Gastroesophageal sphincter (tissue), 3 donors: ENCODE results near the gene GIMAP2.

Experiments
- POLR2A ChIP-seq, 2 donors: fragments of 450-650 bp; IDR thresholded peaks; one replicate each; pipeline ENCODE4 v1.6.1; 2017; ENCODE audit warnings: antibody characterized with exemption in 2 of 2, mild to moderate bottlenecking in 2 of 2, moderate library complexity in 1 of 2
- POLR2AphosphoS5 ChIP-seq: sonication (generic); formaldehyde crosslinking; IDR thresholded peaks from one replicate; pipeline ENCODE4 v1.6.1; 2017; ENCODE audit warnings: antibody characterized with exemption
- TF ChIP-seq, protein P1 (sequence below), 4 experiments: fragments of 200-600 bp in 2 of 4; fragments of 450-650 bp in 2 of 4; sonication (generic) in 1 of 4; IDR thresholded peaks; one replicate each; pipeline ENCODE4 v1.5.1; 2017 to 2019; ENCODE audit warnings: antibody characterized with exemption in 4 of 4, mild to moderate bottlenecking in 2 of 4, moderate library complexity in 2 of 4

DNA sequence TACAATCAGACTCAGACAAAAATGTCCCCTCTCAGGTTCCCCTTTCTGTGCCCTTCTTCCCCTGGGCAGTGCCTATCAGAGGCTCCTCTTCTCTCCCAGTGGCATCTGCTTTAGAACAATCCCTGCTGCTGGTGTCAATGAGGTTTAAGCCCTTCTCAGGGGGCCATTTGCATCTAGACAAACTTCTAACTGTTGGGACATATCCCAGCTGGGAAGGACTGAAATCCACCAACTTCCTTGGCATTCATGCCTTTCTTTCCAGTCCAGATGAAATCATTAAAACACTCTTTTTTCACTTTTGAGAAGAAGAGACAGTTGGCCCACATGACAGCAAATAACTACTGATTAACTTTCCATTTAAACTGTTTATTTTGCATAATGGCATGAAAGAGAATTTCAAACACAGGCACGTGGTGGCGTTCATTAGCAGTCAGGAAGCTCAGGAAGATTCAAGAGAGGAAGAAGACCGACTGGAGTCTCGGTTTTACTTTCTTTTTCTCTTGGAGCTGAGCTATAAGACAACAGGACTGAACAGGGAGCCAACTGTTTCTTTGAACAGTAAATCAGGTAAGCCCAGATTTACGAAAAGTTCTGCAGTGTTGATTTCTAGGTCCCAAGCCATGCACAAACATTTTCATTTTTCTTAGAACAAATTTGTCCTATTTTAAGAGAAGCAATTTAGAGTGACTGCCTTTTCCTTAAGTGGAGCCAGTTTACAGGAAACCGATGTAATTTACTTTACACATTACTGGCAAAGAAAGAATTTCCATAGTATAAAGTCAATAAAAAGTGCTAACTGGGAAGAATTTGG, at the start of gene GIMAP2:
- no peak for TF ChIP-seq POLR2A (IDR thresholded peaks at IDR 0.05)
- TF ChIP-seq, protein P1, sequence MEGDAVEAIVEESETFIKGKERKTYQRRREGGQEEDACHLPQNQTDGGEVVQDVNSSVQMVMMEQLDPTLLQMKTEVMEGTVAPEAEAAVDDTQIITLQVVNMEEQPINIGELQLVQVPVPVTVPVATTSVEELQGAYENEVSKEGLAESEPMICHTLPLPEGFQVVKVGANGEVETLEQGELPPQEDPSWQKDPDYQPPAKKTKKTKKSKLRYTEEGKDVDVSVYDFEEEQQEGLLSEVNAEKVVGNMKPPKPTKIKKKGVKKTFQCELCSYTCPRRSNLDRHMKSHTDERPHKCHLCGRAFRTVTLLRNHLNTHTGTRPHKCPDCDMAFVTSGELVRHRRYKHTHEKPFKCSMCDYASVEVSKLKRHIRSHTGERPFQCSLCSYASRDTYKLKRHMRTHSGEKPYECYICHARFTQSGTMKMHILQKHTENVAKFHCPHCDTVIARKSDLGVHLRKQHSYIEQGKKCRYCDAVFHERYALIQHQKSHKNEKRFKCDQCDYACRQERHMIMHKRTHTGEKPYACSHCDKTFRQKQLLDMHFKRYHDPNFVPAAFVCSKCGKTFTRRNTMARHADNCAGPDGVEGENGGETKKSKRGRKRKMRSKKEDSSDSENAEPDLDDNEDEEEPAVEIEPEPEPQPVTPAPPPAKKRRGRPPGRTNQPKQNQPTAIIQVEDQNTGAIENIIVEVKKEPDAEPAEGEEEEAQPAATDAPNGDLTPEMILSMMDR (IDR thresholded peaks at IDR 0.05): no peak
- TF ChIP-seq POLR2AphosphoS5: no peak
